ENCODE data around the gene ANAPC7.
"Not testable (repeated sequence)": the region's sequence is repeated elsewhere in the genome, so short reads cannot be mapped to it uniquely, and the experiment has no call there.

The ANAPC7 gene

DNA sequence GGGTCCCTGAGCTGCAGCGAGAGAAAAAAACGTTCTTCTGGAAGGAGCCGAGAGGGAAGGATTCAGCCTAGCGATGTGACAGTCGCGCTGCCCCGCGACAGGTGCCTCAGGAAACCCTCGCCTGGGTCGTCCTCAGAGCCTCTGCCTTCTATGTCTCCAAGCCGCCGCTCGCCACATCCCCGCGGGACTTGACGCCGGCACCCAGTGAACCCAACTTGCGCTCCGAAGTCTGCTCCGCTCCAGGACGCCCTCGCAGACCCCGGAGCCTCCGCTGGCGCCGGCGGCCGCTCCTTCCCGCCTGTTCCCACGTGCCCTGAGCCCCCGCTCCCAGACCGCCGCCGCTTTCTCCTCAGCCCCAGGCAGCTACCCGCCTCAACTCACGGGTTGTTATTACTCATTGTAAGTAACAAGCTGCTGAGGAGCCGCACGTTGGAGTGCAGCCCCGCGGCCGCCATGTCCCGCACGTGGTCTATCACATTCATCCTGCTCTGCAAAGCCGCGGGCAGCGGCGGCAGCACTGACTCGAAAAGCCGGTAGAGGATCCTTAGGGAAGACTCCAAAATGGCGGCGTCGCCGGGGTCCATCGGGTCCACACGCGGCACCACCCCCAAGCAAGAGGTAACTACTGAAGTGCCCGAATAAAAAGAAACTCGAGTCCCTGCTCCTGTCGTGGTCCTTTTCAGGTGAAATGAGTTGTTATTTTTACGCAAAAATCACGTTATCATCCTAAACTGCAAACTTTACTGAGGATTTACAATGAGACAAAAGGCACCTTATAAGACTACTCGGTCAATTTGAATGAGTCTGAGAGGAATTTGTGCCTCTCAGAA, at the start of gene ANAPC7:
ANAPC7 (minus strand) TSS at position 563 of the 830 bp plus-strand sequence; CDS start at position 482, 81 bp downstream.
- peak; percentile 63 to 80 (median 70) for DNase-seq

- DNase-seq: no peak
Observed at GRCh38 chr12:110451263-110451662, 47.8 kb upstream of the ANAPC7 start.

- peak; percentile 88 to 92 (median 91) for DNase-seq
Observed at GRCh38 chr12:110449799-110450497, 46.4 kb upstream of the ANAPC7 start, which contains the start of gene ARPC3. Gene ARPC3 (minus strand): TSS chr12:110450337. CDS start chr12:110450260, 77 bp downstream.

DNA sequence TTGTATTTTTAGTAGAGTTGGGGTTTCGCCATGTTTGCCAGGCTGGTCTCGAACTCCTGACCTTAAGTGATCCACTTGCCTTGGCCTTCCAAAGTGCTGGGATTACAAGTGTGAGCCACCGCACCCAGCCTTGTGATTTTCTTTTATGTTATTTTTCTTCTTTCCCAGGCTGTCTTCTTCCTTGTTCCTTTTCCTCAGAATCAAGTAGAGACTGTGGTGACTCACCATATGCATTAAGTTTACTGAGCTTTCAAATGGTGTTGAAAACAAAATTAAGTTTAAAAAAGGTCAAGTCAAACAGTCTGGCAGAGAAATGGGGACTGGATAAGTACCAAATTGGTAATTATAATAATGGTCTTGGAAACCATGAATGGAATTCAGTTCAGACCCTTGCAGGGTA, 40.9 kb upstream of the ANAPC7 start:
- no peak for DNase-seq

- no peak for DNase-seq
Observed at GRCh38 chr12:110436231-110436630, 32.7 kb upstream of the ANAPC7 start.

GRCh38 chr12:110431957-110432587, 28.6 kb upstream of the ANAPC7 start:
- DNase-seq: no peak

DNA sequence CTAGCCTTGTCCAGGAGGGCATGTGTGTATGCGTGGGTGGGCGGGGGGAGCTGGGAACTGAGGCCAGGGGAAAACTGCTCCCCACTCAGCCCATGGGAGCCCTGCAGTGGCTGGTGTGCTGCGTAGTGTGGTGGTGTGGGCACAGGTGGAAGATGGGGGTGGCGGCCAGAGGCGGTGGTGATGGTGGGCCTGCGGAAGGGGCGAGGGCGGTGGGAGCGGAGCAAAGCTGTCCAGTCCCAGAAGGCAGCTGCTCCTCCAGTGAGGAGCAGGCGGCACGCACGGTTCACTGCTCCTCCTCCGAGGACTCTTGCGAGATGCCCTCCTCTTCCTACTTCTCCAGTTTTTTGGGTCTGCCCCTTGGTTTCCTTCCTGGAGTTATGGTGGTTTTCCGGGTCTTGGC, 26.2 kb upstream of the ANAPC7 start:
- not testable (repeated sequence) for DNase-seq

DNA sequence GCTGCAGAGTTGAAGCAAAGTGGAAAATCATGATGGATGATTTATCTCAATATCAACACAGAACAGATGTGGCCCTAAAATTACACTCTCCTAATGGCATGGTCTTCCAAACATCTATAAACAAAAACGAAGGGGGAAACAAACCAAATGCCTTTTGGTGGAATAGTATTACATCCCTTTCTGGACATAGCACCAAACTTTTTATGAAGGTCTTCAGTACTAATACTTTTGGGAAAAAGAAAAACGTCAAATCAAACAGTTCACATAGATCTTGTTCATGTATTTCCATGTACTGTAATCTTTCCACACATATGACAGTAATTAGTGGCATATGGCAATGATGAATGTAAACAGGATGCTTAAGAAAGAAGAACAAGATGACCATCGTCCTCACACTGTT, 22.9 kb upstream of the ANAPC7 start:
- DNase-seq: no peak

GRCh38 chr12:110424237-110424636, 20.7 kb upstream of the ANAPC7 start:
- no peak for DNase-seq

DNA sequence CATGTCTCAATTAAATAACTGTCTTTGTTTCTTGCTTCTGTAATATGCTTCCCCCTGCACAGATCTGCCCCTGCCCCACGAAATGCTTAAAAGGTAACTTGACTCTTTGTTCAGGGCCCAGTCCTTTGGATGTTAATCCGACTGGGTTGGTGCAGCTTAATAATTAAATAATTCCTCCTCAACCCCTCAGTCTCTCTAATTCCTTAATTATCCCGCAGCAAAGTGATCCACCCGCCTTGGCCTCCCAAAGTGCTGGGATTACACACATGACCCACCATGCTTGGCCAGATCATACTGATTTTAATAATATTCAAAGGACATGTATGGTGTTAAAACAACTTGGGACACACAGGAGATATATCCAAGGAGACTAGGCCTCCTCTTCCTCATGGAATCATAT, 18.2 kb upstream of the ANAPC7 start:
- DNase-seq: no peak

DNA sequence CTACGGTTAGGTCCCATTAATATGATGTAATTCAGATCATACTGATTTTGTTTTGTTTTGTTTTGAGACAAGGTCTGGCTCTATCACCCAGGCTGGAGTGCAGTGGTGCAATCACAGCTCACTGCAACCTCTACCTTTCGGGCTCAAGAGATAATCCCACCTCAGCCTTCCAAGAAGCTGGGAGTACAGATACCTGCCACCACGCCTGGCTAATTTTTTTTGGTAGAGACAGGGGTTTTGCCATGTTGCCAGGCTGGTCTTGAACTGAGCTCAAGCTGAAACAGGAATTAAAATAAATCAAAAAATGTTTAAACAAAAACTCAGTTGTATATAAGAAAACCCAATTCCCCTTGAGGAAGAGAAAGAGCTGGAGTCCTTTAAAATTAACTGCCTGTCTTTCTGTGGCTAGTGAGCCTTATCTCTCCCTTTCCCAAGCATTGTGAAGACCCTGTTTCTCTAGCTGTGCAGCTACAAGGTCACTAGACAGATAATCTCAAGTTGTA, 17.7 kb upstream of the ANAPC7 start:
- no peak for DNase-seq

DNA sequence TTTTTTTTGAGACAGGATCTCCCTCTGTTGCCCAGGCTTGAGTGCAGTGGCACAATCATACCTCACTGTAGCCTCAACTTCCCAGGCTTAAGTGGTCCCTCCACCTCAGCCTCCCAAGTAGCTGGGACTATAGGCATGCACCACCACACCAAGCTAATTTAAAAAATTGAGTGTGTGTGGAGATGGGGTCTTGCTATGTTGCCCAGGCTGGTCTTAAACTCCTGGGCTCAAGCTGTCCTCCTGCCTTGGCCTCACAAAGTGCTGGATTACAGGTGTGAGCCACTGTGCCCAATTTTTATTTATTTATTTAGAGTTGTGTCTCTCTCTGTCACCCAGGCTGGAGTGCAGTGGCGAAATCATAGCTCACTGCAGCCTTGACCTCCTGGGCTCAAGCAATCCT, 17.1 kb upstream of the ANAPC7 start:
- DNase-seq: not testable (repeated sequence)

DNA sequence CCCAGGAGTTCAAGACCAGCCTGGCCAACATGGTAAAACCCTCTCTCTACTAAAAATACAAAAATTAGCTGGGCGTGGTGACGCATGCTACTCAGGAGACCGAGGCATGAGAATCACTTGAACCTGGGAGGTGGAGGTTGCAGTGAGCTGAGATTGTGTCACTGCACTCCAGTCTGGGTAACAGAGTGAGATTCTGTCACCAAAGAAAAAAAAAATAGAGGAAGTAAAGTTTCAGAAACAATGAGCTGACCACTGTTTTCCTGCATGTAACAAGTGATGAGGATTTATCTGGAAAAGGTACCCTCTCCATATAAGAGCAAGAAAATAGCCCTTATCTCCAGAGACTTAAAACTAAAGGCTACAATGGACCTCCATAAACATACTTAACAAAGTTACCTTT, 13.6 kb upstream of the ANAPC7 start:
- DNase-seq: not testable (repeated sequence)

- not testable (repeated sequence) for DNase-seq
Observed at GRCh38 chr12:110410086-110410485, 6.6 kb upstream of the ANAPC7 start.

- DNase-seq: not testable (repeated sequence)
Observed at GRCh38 chr12:110405126-110405662, 1.7 kb upstream of the ANAPC7 start.

DNA sequence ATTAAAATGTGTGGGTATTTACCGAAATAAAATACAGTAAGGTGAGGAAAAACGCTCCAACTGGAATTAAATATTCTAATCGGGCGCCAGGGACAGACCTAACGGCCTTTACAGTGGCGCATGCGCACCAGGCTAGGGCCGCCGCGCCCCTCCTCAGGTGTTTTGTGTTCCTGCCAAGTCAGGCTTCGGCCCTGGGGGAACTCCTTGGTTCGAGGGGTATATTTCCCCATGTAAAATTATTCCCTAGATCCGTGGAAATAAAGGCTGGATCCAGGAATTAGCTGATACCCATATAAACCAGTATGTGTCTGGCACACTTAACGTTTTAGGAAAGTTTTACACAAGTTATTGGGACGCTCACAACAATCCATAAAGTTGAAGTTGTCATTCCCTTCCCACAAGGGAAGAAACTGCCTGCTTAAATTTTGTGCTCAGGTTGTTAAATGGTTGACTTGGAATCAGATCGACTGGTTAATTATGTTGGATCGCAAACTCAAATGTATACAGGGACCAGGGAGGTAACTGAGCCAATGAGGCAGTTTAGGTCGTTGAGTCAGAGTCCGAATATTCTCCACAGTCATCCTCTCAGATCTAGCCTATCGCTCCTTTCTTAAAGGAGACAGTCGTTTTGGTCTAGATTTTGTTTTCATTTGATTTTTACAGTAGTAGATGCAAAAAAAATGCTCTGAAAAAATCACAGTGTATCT, 621 bp upstream of the ANAPC7 start:
- peak; percentile 50 to 66 (median 63) for DNase-seq

- no peak for DNase-seq
Observed at GRCh38 chr12:110382683-110383082, 20.8 kb downstream of the ANAPC7 start.

DNA sequence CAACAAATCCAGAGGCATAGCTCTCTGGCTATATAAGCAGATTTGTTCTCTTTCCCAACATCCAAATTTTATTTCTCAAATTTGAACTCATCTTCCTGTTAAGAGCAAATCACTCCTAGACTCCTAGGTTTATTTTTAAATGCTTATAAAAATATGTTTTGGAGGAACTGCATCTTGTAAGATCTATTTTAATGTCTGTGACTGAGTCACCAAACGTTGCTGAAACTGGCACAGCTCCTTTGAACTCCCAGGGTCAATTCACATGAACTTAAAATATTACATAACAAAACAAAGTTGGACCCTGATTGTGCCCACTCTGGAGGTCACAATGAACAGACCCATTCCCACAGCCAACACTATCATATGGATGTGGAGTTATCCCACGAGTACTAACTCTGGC, 23.9 kb downstream of the ANAPC7 start:
- DNase-seq: no peak

DNA sequence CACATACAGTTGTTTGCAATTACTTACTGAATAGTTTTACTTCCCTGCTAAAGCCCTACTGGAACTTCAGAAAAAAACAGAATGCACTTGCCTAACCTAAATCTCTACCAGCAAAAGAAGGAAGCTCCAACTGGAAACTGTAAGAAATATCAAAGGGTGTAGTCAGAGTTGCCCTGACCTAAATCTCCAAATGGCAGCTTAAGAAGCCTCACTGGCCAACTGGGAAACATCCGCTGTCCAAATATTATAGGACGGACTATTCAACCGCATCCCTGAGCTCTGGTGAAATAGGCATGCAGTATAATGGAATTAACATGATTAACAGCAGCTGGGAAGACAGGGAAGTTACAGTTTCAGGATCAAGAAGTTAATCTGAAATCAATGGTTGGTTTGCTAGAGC, 24.3 kb downstream of the ANAPC7 start:
- DNase-seq: no peak

DNA sequence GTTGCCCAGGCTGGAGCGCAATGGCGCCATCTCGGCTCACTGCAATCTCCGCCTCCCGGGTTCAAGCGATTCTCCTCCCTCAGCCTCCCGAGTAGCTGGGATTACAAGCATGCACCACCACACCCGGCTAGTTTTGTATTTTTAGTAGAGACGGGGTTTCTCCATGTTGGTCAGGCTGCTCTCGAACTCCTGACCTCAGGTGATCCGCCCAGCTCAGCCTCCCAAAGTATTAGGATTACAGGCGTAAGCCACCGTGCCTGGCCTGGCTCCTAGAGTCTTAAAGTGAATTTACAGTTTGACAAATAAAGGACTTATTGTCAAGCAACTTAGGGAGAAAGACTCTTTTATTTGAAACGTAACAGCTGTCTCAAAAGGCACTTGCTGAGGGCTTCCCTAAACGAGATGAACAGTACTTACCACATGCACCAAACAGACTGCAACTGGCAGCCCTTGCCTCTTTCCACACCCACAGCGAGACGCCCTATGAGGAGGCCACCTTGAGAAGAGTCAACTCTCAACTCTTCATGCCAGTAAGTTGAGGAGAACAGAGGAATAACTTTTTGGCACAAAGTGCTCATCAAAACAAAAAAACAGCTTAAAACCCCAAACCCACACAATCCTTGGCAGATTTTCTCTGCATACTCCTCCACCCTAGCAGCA, 25.2 kb downstream of the ANAPC7 start:
- not testable (repeated sequence) for DNase-seq

DNA sequence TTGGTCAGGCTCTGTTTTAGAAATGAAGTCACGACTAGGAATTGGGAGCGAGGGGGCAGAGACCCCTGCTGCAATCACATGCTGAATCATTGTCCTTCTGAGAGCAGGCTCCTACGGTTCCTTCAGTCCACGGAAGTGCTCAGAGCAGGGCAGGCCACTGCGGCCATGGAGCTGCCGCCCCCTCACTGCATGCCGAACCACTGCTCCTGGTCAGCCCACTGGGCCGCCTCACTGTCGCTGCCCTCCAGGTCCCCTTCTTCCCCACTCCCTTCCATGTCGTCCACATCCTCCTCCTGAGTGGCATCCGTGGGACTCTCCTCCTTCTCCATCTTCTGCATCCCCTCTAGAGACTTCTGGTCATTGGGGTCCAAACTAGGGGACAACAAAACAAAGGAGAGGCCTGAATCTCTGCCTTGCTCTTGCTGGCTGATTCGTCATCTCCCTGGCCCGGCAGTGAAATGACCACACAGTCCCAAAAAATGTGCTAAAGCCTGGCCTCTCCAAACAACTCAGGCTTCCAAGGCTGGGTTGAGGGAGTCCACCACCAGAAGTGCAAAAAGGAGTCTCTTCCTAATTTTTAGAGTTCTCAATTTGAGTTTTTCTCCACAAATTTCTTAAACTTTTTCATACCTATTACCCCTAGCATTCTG, 29.4 kb downstream of the ANAPC7 start:
- no peak for DNase-seq

Measured in activated CD4-positive, CD25-positive, alpha-beta regulatory T cell (primary cell).